Measurements from ENCODE around the gene SCG5. TPM values are rescaled to one million over a fixed set of nuclear protein-coding genes. Genes with fewer than 3 reads are reported as not detected.

SCG5 gene
- polyA plus RNA-seq, 10 donors = 8.4 to 22.0 (median 16.0) TPM

DNA sequence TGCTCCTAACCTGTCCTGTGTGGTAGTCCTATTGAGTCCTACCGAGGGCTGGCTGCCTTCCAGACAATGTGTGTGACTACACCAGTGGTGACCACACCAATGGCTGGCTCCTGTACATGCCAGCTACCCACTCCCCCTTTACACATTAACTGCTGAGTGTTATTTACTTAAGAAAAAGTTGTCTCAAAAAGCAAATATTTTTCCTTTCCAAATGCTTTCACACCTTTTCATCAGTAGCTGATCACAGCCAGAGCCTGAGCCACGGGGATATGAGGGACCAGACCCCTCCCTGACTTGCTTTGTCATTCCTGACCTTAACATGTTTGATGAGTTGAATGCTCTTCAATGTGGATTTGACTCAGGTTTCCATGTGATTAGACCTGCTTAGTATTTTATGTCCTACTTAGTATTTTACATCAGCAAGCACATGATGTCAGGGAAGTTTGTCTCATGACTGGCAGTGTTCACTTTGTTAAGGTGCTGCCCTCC, 46.7 kb downstream of the SCG5 start:
- no peak for DNase-seq

DNA sequence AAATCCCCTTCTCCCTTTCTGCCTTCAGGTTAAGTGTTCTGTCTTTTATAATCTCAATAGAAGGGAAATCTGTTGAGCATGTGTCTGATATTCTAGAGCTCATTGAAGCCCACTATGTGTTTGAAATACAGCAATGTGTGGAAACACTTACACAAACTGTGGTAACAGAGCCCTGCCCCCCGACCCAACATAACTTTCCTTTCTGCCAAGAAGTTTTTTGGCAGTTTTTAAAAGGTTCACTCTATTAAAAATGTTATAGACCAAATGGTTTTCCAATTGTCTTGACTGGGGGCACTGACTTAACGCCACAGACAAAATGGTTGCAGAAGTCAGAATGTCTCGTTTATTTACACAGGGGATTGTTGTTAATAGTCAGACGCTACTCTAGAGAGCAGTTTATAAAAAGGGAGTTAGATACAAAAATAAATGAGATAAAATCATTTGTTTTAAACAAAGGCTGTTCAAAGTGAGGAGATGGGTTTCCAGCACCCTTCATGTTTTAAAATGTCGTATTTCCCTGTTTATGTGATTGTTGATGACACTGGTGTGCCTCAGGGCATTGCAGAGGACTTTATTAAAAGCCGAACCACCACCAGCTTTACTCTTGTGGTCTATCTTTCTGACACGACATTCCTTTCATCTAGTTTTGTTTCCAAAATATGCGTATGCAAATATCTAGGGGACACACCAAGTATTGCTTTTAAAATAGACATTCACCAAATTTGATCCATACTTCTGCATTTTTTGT, 49.6 kb downstream of the SCG5 start:
- no peak for DNase-seq

DNA sequence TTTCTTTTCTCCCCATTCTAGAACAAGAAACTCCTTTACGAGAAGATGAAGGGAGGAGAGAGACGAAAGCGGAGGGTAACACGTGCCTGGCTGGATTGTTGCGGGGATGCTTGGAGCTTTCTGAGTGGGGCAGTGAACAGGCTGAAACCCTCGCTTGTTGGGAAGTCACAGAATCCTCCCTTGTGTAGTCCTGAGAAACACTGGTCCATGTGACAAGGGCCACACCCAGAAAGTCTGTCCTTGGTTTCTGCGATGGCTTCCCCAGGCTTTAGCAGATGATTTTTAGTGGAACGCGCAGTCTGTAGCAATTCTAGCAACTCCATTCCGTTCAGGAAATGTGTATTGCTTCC, 50.2 kb downstream of the SCG5 start:
- DNase-seq = no peak

DNA sequence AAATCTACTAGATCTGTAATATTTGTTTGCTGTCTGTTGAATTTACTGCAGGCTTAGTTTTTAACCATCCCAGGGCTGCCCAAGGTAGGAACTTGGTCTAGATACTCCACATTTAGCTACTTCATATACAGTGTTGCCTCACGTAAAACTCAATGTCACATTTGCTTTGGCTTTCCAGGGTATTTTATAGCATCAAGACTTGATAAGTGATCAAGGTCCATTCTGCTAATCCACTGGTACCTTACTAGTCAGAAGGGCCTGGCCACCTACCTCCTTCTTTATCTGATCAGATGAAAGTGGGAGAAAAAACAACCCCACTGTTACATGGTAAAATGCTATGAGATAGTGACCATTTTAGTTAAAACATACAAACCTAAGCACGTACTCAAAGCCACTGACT, 50.8 kb downstream of the SCG5 start:
- no peak for DNase-seq

DNA sequence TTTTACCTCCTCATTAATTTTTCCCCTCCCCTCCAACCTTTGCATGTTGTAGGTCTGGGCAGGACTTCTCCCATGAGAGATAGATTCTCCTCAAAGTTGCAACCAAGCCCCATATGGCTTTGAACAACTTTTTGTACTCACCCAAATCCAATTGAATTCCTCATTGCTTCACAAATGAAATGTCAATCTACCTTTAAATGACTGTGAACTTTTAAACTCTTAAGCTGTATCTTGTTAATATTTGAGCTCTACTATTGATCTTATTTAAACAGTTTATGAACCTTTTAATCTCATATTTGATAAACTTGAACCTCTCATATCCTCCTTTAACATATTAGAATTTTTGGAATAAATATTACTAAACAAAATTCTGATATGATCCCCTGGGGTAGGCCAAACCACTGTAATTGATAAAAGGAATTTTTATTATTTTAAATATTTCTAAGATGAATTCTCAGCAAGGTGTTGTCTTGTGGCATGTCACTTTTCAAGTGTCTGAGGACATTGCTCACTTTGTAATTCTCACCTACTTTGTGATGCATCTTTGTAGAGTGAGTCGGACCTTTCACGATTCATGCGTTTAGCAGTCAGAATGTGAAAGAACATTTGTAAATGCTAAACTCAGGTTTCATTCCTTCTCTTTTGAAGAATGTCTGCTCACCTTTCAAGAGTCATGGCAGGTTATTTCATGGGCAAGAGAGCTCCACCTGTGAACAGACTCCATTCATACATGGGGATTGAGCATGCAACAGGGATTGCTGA, 52.9 kb downstream of the SCG5 start:
- DNase-seq = no peak

DNA sequence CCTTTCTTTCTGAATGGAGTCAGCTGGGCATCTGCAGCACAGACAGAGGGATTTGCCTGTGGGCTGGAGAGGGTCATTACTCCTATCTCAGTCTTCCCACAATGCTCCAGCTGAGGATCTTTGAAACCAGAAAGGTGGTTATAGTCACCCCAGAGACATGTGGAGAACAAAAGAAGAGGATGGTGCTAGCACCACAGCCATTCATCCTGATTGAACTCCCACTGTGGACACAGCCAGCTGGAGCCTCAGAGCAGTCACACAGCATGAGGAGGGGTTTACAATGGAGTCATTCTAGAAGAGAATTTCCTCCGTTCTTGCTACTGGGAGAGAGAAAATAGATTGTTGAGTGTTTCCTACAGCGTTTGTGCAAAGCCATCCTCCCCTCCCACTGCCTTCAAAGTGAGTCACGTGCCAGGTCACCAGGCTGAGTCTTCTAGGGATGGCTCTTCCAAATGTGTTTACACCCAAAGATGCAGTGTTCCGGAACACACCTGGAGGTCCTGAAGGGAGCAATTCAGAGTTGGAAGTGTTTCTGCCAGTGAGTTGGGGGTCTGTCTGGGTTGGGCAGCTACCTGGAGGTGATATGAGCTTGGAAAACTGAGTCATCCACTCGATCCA, 57.4 kb downstream of the SCG5 start:
- DNase-seq = no peak

DNA sequence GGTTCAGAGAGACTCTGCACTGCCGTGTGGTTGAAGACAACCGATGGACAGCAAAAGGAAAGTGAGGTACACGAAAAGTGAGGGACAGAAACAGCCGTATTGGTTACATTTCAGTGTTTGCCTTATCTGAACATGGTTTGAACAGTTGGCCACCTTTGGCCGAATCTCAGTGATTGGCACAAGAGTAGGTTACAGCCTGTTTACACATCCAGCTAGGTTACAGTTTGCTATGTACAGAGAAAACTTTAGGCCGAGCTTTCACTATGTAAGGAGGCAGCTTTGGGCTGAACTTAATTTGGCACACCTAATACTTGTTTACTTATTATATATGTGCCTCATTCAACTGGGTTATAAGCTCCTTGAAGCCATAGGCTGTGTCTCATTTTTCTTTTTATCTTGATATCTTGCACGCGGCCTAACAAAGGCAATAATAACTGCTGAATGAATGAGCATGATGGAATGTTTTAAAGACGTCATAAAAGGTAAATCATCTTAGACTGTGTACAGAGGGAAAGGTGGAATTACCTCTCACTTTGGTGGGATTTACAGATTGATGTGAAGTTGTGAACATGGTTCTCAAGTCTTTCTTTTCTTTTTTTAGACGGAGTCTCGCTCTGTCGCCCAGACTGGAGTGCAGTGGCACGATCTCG, 59.1 kb downstream of the SCG5 start:
- no peak for DNase-seq

DNA sequence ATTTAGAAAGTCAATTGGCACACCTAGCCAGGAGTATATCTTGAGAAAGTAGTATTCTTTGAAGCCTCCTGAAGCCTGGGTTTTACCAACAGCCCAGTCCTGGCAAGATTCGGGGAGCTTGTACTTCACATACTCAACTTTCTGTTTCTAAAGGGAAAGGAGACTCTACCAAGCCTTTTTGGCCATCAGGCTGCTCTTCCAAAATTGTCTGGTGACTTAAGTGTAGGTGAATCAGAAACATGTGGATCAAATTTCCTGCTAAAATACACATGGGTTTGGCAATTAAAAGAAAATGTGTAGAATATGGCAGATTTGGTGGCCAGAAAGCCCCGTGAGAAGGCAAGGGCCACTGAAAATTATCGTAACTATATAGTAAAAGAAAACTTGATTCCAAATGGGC, 60.4 kb downstream of the SCG5 start:
- no peak for DNase-seq

DNA sequence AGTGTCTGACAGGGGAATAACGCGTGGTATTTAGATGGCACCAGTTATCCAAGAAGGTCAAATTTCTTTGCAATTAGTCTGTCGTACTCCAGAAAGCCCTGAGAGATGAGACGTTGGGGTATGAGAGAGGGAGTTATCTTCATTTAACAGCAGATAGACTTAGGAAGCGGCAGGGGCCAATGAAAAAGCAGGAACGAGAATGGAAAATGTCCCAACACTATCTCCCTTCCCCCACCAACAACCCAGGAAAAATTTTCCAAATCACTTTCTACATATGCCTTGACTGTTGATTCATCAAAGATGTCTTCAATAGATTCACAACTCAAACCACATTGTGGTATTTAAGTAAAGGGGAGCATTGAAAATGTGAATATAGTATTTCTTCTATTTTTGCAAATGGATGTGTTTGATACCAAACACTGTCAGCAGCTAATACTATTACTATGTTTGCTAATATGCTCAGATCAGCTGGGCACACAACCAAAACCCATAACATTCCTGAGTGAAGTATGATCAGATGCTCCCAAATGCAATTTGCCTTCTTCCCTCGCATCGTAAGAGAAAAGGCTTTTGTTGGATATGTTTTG, 63.0 kb downstream of the SCG5 start:
- peak in 2 of 3 donors; percentile 65 to 88 for DNase-seq

DNA sequence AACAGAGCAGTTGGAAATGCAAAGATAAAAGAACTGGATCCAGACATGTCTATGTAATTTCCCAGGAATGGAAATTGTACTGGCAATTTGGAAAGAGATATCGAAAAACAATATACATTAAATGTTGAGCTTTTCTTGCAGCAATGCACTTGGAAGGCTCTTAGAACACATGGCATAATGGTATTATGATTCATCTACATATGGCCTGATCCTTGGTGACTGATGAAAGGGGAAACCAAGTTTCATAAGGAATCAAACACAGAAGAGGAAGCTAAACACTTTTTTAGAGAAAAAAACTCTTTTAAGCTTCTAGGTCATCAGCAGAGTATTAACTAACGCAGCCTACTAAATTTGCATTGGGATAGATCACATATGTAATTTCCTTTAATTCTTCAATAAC, 63.9 kb downstream of the SCG5 start:
- no peak for DNase-seq

DNA sequence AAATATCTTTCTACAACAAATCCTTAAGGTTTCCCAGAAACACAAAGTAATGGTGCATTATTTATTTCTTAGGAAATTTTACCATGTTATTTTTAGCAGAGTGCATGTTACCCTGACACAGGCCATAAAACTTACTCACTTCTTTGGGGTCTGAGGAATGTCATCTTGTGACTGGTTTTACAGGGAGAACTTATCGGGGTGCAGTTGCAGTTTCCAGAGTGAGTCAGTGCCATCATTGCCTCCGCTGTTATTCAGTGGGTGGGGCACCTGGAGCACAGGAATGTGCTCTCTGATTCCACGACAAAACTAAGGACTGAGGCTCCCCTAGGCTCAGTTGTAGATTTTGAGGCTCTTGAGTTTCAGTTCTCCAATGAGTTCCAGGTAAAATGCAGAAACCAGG, 65.2 kb downstream of the SCG5 start:
- peak in 1 of 3 donors; percentile 63 for DNase-seq

DNA sequence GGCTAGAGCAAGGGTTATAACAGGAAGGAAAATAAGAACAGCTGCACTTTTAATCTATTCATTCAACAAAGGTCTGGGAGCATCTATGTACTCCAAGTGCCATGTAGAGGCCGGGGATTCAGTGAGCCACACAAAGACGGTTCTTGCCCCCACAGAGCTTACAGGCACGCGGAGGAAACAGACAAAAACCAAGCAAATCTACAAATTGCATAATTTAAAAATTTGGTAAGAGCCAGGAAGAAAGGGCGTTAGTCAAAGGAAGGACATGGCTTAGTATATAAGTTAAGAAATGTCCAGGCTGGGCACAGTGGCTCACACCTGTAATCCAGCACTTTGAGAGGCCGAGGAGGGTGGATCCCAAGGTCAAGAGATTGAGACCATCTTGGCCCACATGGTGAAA, 65.9 kb downstream of the SCG5 start:
- DNase-seq = no peak

DNA sequence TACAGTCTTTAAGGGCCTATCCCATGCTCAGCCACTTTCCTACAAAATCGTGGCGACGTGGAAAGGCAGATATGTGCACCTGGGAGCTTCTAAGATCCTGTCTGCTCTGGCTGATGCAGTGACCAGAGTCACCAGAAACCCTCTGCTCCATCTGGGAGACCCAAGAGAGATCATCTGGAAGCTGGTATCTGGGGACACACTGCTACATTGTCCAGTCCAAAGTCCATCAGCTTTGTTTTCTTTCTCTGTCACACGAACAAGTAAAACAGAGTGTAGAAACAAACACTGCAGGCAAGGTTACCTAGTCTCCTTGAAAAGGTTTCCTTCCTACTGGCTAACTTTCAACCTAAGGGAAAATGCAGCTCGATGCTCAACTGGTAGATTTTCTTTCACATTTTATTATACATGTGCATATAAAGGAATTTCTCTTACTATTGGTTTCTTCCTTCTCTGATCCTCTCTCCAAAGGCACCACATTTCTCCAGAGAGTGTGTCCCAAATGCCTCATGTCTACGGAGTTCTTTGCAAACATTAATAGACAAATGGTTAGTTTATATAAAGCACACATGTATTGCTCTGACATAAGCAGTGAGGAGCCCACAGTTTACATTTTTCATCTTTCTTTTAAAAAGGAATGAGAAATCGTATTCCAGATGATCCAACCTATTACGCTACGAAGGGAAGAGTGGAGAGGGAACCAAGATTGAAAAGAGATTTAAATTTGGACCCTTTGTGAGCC, 68.0 kb downstream of the SCG5 start:
- DNase-seq = no peak

DNA sequence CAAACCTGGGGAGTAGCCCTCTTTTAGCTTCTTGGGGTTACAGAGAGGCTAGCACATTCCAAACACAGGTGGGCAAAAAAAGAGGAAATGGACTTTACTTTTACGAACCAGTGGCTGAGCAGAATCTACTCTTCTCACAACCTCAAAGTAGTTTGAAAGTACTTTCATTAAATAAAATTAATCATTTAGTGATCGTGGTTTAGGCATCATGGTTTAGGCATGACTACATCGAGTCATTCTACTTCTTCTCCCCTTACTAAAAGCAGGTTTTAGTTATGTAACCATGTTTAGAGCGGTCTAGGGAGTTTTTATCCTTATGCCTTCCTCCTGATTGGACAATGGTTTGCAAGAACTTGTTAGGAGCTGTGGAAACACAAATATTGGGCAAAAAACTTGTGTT, 73.8 kb downstream of the SCG5 start:
- DNase-seq = no peak

DNA sequence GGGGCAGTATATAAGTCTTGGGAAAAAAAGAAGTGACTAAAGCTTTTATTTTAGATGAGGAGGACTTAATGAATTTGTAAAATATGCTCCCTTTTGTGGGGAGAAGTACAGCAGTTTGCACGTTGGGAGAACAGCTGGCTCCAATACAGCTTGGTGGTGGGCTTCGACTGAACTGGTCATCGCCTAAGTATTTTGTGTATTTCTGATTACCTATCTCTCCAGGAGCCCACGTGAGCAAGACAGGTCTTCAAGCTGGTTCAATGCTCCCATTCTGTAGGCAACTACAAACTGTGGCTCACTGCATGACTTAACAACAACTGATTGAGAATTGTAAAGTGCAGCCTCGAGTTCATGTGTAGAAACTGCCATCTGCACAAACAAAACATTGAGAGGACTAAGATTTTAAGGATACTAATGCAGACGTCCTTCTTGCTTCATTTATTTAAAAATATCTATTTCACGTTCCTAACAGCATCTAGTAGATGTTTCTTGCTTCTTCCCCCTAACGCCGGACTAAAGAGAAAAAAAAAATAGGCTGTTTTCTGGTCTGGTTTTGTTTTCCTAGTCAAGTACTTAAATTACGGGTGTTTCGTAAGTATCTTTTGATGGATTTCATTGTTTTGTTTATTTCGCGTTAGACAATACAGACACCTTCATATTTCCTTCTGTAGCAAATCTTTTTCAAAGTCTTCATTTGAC, 74.9 kb downstream of the SCG5 start:
- DNase-seq = no peak

DNA sequence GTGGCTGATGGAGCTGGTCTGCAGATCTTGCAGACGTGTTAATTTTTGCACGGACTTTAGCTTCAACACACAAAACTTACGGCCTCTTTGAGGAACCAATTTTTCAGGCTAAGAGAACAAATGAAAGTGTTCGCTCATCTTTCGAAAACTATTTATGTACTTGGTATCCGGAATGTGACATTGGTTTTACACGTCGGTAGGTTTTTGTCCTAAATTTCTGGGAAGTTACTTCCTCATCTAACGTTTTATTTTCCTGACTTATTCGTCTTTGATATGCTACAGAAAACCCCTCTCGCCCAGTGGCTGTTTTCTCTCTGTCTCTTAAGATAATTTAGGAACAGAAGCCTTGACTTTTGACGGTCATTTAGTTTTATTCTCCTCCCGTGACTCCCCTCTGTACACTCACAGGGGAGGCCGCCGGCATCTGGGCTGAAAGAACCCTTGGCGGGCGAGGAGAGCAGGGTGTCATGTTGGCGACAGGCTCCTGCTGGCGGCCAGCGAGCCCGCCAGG, 75.5 kb downstream of the SCG5 start:
- peak in 1 of 3 donors; percentile 32 for DNase-seq

DNA sequence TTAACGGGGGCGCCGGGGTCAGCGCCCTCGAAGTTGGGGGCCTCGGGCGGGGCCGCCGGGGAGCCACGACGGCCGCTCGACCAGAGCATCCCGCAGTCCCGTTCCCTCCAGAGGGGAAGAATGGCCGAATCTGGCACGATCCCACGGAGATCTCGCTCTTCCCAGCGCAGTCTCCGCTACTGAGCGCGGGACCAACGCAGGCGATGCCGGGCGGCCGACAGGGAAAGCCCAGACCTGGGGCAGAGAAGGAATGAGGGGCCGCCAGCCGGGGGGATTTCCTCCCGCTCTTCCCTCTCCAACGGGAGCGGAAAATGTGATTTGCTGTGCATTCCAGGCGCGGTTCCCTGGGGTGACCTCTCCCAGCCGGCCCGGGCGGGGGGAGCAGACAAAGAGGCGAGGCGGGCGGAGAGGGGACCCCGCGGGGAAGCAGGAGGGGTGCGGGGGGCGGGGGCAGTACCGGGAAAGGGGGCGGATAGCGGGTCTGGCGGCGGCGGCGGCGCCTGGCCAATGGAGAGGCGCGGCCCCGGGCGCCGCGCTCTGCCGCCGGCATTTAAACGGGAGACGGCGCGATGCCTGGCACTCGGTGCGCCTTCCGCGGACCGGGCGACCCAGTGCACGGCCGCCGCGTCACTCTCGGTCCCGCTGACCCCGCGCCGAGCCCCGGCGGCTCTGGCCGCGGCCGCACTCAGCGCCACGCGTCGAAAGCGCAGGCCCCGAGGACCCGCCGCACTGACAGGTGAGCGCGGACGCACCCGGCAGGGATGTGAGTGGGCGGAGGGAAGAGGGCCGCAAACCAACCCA, 76.1 kb downstream of the SCG5 start, which contains the start of gene GREM1:
TSS of gene GREM1 (plus strand) at position 579 of the 801 bp plus-strand sequence. CDS start 12,687 bp downstream, outside the sequence.
- DNase-seq = peak; percentile 25 to 79 (median 61)

DNA sequence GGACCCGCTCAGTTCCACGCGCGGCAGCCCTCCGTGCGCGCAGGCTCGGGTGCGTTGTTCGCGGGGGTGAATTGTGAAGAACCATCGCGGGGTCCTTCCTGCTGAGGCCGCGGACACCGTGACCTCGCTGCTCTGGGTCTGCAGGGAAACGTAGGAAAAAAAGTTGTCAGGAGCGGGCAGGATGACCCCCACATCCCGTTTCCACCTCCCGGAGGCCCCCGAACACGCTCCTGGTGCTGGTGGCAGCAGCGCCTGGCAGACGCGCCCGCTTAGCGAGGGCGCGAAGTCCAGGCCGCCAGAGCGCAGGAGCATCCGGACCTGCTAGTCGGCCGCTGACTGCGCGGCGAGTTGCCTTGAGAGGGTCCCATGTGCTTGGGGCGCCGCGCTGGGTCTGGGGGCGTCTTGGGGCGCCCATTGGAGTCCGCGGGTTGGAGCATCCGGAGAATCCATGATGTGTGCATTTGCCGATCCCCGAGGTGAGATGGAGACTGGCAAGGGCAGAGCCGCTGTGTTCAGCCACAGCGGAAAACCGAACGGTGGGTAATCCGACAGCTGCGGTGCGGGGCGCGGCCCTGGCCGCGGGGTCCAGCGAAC, 76.8 kb downstream of the SCG5 start:
- peak in 1 of 3 donors; percentile 57 for DNase-seq

Measured in muscle of back (tissue), 11 donors.